Progenitor cell of endocrine pancreas (in vitro differentiated cells): ENCODE results near the gene KIAA0319L. TPM values are rescaled to one million over a fixed set of nuclear protein-coding genes. Genes with fewer than 3 reads are reported as not detected.

Experiments used
- DNase-seq: peaks from one replicate; pipeline ENCODE4 v3.0.0; 2021; ENCODE audit warnings: low spot score; ENCODE audit not compliant: unreplicated experiment
- H3K27ac Mint-ChIP-seq: 2 replicates; pipeline ENCODE4 v1.8.0; 2021; ENCODE audit warnings: mild to moderate bottlenecking, moderate library complexity, mixed read lengths
- H3K27me3 Mint-ChIP-seq: 2 replicates; pipeline ENCODE4 v1.8.0; 2021; ENCODE audit warnings: mixed read lengths
- H3K36me3 Mint-ChIP-seq: 2 replicates; pipeline ENCODE4 v1.8.0; 2022; ENCODE audit warnings: mixed read lengths; ENCODE audit not compliant: insufficient read depth
- H3K4me1 Mint-ChIP-seq: 2 replicates; pipeline ENCODE4 v1.8.0; 2021; ENCODE audit warnings: low read depth, mixed read lengths
- H3K4me3 Mint-ChIP-seq: 2 replicates; pipeline ENCODE4 v1.8.0; 2021; ENCODE audit warnings: low read depth, mild to moderate bottlenecking, moderate library complexity, mixed read lengths
- H3K9me3 Mint-ChIP-seq: 2 replicates; pipeline ENCODE4 v1.8.0; 2021; ENCODE audit warnings: low read depth, mixed read lengths
- CTCF ChIP-seq: fragments of 200-600 bp; sonication (generic); IDR thresholded peaks from one replicate; pipeline ENCODE4 v1.5.0; 2021; ENCODE audit warnings: antibody characterized with exemption, mild to moderate bottlenecking; ENCODE audit not compliant: unreplicated experiment
- total RNA-seq: library from RNA; stranded (reverse); gene quantifications from 2 replicates; pipeline ENCODE4 v1.2.1, GENCODE V29; 2021

KIAA0319L gene
- total RNA-seq, 1 donor from 2014 or later = 70.0 TPM

- Mint-ChIP-seq H3K27me3 (no peaks in the 10 kb centered on the region), H3K9me3 (no peaks in the 10 kb centered on the region), H3K4me3 (peak within 1 kb of the TSS; percentile 92), H3K4me1 (peaks cover 25% of the 10 kb centered on the region), H3K27ac (peak within 1 kb of the TSS; percentile 98), H3K36me3 (peaks cover 4% of the 10 kb centered on the region)
- peak; percentile 93 for DNase-seq
- TF ChIP-seq CTCF = no peak
Observed at GRCh38 chr1:35557611-35558373, 589 bp upstream of the KIAA0319L start, which contains the start of gene NCDN. Gene NCDN, plus strand, starts transcription at chr1:35557799. Its CDS starts 392 bp downstream, at chr1:35558191.

- Mint-ChIP-seq H3K36me3 (peaks cover 13% of the 10 kb centered on the region), H3K4me3 (peak overlapping the region; percentile 92), H3K4me1 (peaks cover 25% of the 10 kb centered on the region), H3K27ac (peak overlapping the region; percentile 95), H3K9me3 (no peaks in the 10 kb centered on the region), H3K27me3 (no peaks in the 10 kb centered on the region)
- no peak for DNase-seq
- no peak for TF ChIP-seq CTCF
Observed at GRCh38 chr1:35556484-35557117, 602 bp downstream of the KIAA0319L start.

GRCh38 chr1:35555601-35556477 lies 1.4 kb downstream of the KIAA0319L start:
- H3K9me3 Mint-ChIP-seq = no peaks in the 10 kb centered on the region
- no peak for TF ChIP-seq CTCF
- no peaks in the 10 kb centered on the region for H3K27me3 Mint-ChIP-seq
- peaks cover 25% of the 10 kb centered on the region for H3K4me1 Mint-ChIP-seq
- H3K4me3 Mint-ChIP-seq = peak overlapping the region; percentile 92
- peak overlapping the region; percentile 95 for H3K27ac Mint-ChIP-seq
- no peak for DNase-seq
- peaks cover 12% of the 10 kb centered on the region for H3K36me3 Mint-ChIP-seq

- Mint-ChIP-seq H3K27ac (peak overlapping the region; percentile 95), H3K27me3 (no peaks in the 10 kb centered on the region), H3K4me1 (peaks cover 25% of the 10 kb centered on the region)
Observed at GRCh38 chr1:35555212-35555584, 2.0 kb downstream of the KIAA0319L start.

More at GRCh38 chr1:35555212-35555584, 2.0 kb downstream of the KIAA0319L start:
- peaks cover 13% of the 10 kb centered on the region for H3K36me3 Mint-ChIP-seq
- no peaks in the 10 kb centered on the region for H3K9me3 Mint-ChIP-seq
- DNase-seq = no peak
- TF ChIP-seq CTCF = no peak
- H3K4me3 Mint-ChIP-seq = peak overlapping the region; percentile 92
